Measurements from ENCODE around the gene MB. TPM values are rescaled to one million over a fixed set of nuclear protein-coding genes. Genes with fewer than 3 reads are reported as not detected.
A peak's percentile ranks its signal among the peaks of the same experiment; 100 is the strongest.

The MB gene
- total RNA-seq, 2 donors from 2014 or later: 1.3 TPM; not detected in 1

GRCh38 chr22:35630891-35631290, 13.8 kb upstream of the MB start:
- Histone ChIP-seq H3K27ac (no peak overlapping the region), H3K27me3 (no peaks in the 10 kb centered on the region), H3K36me3 (replicated peaks in 1 of 2; ENCODE audit: insufficient read depth in 1 of 2, low read depth in 2 of 2) (no peaks in the 10 kb centered on the region), H3K9me3 (no peaks in the 10 kb centered on the region), H3K4me3 (no peak overlapping the region), H3K4me1 (peaks cover 13% of the 10 kb centered on the region)
- TF ChIP-seq CTCF (IDR thresholded peaks at IDR 0.05) (no peak), POLR2A (IDR thresholded peaks at IDR 0.05) (no peak)
- intact Hi-C loops (cut with DNase I): loop anchor here (10.0 kb wide), 1 partner anchor 294 kb away; no protein-coding TSS in a partner anchor
- 89 to 94% methylated on average over 8 to 9 of the region's 9 CpGs for WGBS, 2 donors
- no peak for ATAC-seq
- DNase-seq: no peak

- intact Hi-C loops (cut with DNase I): loop anchor here (10.0 kb wide), 1 partner anchor 294 kb away; no protein-coding TSS in a partner anchor
- TF ChIP-seq CTCF (IDR thresholded peaks at IDR 0.05) (no peak), POLR2A (IDR thresholded peaks at IDR 0.05) (no peak)
- H3K4me3 ChIP-seq: no peak overlapping the region
- peaks cover 13% of the 10 kb centered on the region for H3K4me1 ChIP-seq
- no peaks in the 10 kb centered on the region for H3K9me3 ChIP-seq
- H3K27ac ChIP-seq: no peak overlapping the region
- no peaks in the 10 kb centered on the region for H3K27me3 ChIP-seq
- ATAC-seq (no peak), DNase-seq (no peak)
- 84 to 97% methylated on average over 3 to 4 of the region's 4 CpGs for WGBS, 2 donors
- no peaks in the 10 kb centered on the region for H3K36me3 ChIP-seq (replicated peaks in 1 of 2; ENCODE audit: insufficient read depth in 1 of 2, low read depth in 2 of 2)
Measured at GRCh38 chr22:35630387-35630793, 13.3 kb upstream of the MB start.

- Histone ChIP-seq H3K4me3 (no peak overlapping the region), H3K9me3 (no peaks in the 10 kb centered on the region), H3K36me3 (replicated peaks in 1 of 2; ENCODE audit: insufficient read depth in 1 of 2, low read depth in 2 of 2) (no peaks in the 10 kb centered on the region), H3K27ac (peak overlapping the region in 3 of 4 donors; percentile 44 to 66 (median 55)), H3K4me1 (peaks cover 13% of the 10 kb centered on the region), H3K27me3 (no peaks in the 10 kb centered on the region)
- DNase-seq (peak; percentile 38 to 71 (median 56)), ATAC-seq (peak; percentile 10)
- WGBS, 2 donors: 36 to 42% methylated on average over 9 of the region's 9 CpGs
- no peak for TF ChIP-seq CTCF (IDR thresholded peaks at IDR 0.05)
- TF ChIP-seq POLR2A (IDR thresholded peaks at IDR 0.05): no peak
- intact Hi-C loops (cut with DNase I): loop anchor here (10.0 kb wide), 2 partner anchors 295 to 495 kb away; no protein-coding TSS in a partner anchor
Measured at GRCh38 chr22:35629406-35630216, 12.5 kb upstream of the MB start.

GRCh38 chr22:35628732-35629131, 11.6 kb upstream of the MB start:
- DNase-seq (no peak), ATAC-seq (no peak)
- Histone ChIP-seq H3K4me1 (peaks cover 13% of the 10 kb centered on the region), H3K27me3 (no peaks in the 10 kb centered on the region), H3K9me3 (no peaks in the 10 kb centered on the region), H3K36me3 (replicated peaks in 1 of 2; ENCODE audit: insufficient read depth in 1 of 2, low read depth in 2 of 2) (no peaks in the 10 kb centered on the region), H3K27ac (peak overlapping the region in 2 of 4 donors; percentile 55 to 66), H3K4me3 (no peak overlapping the region)
- no peak for TF ChIP-seq CTCF (IDR thresholded peaks at IDR 0.05)
- WGBS, 2 donors: 68 to 80% methylated on average over 3 of the region's 3 CpGs
- intact Hi-C loops (cut with DNase I): loop anchor here (10.0 kb wide), 1 partner anchor 496 kb away; no protein-coding TSS in a partner anchor
